ENCODE measurements around the gene PCGF5.
"Not testable (repeated sequence)": the region's sequence is repeated elsewhere in the genome, so short reads cannot be mapped to it uniquely, and the experiment has no call there.

PCGF5 gene

GRCh38 chr10:91287912-91288311 is 67.4 kb downstream of the PCGF5 start:
- no peak for DNase-seq

- no peak for DNase-seq
Observed at GRCh38 chr10:91289305-91289704, 68.8 kb downstream of the PCGF5 start.

- no peak for DNase-seq
Observed at GRCh38 chr10:91290607-91291006, 70.1 kb downstream of the PCGF5 start.

- no peak for DNase-seq
Observed at GRCh38 chr10:91294134-91294906, 73.9 kb downstream of the PCGF5 start.

GRCh38 chr10:91295346-91295745 is 74.9 kb downstream of the PCGF5 start:
- no peak for DNase-seq

- no peak for DNase-seq
Observed at GRCh38 chr10:91296471-91296870, 76.0 kb downstream of the PCGF5 start.

GRCh38 chr10:91298224-91298871 is 77.9 kb downstream of the PCGF5 start:
- DNase-seq, result peak; percentile 37

- DNase-seq, result no peak
Observed at GRCh38 chr10:91299999-91300575, 79.6 kb downstream of the PCGF5 start.

- DNase-seq, result not testable (repeated sequence)
Observed at GRCh38 chr10:91302946-91303345, 82.5 kb downstream of the PCGF5 start.

- not testable (repeated sequence) for DNase-seq
Observed at GRCh38 chr10:91305979-91306378, 85.5 kb downstream of the PCGF5 start.

GRCh38 chr10:91307489-91307888 is 87.0 kb downstream of the PCGF5 start:
- DNase-seq, result no peak

GRCh38 chr10:91309711-91310110 is 89.2 kb downstream of the PCGF5 start:
- DNase-seq, result no peak

- DNase-seq, result no peak
Observed at GRCh38 chr10:91311601-91312381, 91.3 kb downstream of the PCGF5 start.

- DNase-seq, result no peak
Observed at GRCh38 chr10:91312382-91312733, 91.9 kb downstream of the PCGF5 start.

- DNase-seq, result no peak
Observed at GRCh38 chr10:91313796-91314485, 93.5 kb downstream of the PCGF5 start.

GRCh38 chr10:91316486-91316885 is 96.0 kb downstream of the PCGF5 start:
- no peak for DNase-seq

- no peak for DNase-seq
Observed at GRCh38 chr10:91317541-91317940, 97.1 kb downstream of the PCGF5 start.

- no peak for DNase-seq
Observed at GRCh38 chr10:91319336-91319735, 98.9 kb downstream of the PCGF5 start.

- DNase-seq, result not testable (repeated sequence)
Observed at GRCh38 chr10:91323293-91323905, 102.9 kb downstream of the PCGF5 start.

- no peak for DNase-seq
Observed at GRCh38 chr10:91328320-91328984, 108.0 kb downstream of the PCGF5 start.
